Spleen (tissue), 11 donors: ENCODE data around the gene ZNF385B. TPM values are rescaled to one million over a fixed set of nuclear protein-coding genes. Genes with fewer than 3 reads are reported as not detected.

Experiments used
- DNase-seq: peaks from one replicate; pipeline ENCODE4 v3.0.0-alpha.2; 2020
- H3K27ac ChIP-seq, 8 donors: fragments of 200-600 bp; sonication (generic) in 7 of 8; 1 replicate in 4 of 8; 2 replicates in 4 of 8; pipeline versions ENCODE4 v1.5.0 to v1.8.0; 2016 to 2021; ENCODE audit warnings: inconsistent platforms in 4 of 8, mild to moderate bottlenecking in 4 of 8, moderate library complexity in 1 of 8
- H3K27me3 ChIP-seq, 7 donors: fragments of 200-600 bp; sonication (generic) in 6 of 7; replicated peaks in 1 of 7; 1 replicate in 4 of 7; 2 replicates in 3 of 7; pipeline versions ENCODE4 v1.5.0 to v1.8.0; 2016 to 2021; ENCODE audit warnings: inconsistent platforms in 3 of 7, mild to moderate bottlenecking in 1 of 7
- H3K36me3 ChIP-seq, 6 donors: fragments of 200-600 bp; sonication (generic) in 5 of 6; 1 replicate in 4 of 6; 2 replicates in 2 of 6; pipeline versions ENCODE4 v1.5.0 to v1.8.0; 2016 to 2021; ENCODE audit warnings: inconsistent platforms in 2 of 6
- H3K4me1 ChIP-seq, 6 donors: fragments of 200-600 bp; sonication (generic) in 5 of 6; 1 replicate in 3 of 6; 2 replicates in 3 of 6; pipeline versions ENCODE4 v1.5.0 to v1.8.0; 2016 to 2021; ENCODE audit warnings: inconsistent platforms in 3 of 6
- H3K4me3 ChIP-seq, 8 donors: fragments of 200-600 bp; sonication (generic) in 7 of 8; 1 replicate in 4 of 8; 2 replicates in 4 of 8; pipeline versions ENCODE4 v1.5.0 to v1.8.0; 2016 to 2021; ENCODE audit warnings: inconsistent platforms in 4 of 8, mild to moderate bottlenecking in 4 of 8, moderate library complexity in 2 of 8
- H3K9me3 ChIP-seq, 8 donors: fragments of 200-600 bp; sonication (generic) in 7 of 8; 1 replicate in 4 of 8; 2 replicates in 4 of 8; pipeline versions ENCODE4 v1.5.0 to v1.8.0; 2016 to 2021; ENCODE audit warnings: inconsistent platforms in 4 of 8
- POLR2A ChIP-seq, 3 donors: fragments of 450-650 bp; IDR thresholded peaks; one replicate each; pipeline ENCODE4 v1.5.1; 2017; ENCODE audit warnings: antibody characterized with exemption in 3 of 3, mild to moderate bottlenecking in 1 of 3
- POLR2AphosphoS5 ChIP-seq, 3 donors: sonication (generic); formaldehyde crosslinking; IDR thresholded peaks; one replicate each; pipeline ENCODE4 v1.5.1; 2017; ENCODE audit warnings: antibody characterized with exemption in 3 of 3
- WGBS, 5 donors: extraction: QIAGEN DNeasy Blood & Tissue Kit in 3 of 5; methylation state at CpG; one replicate each; pipeline versions ENCODE4 v1.1.5 to v1.1.7; 2013 to 2018; 5-methylcytosine and 5-hydroxymethylcytosine counted together
- intact Hi-C: fragments of 100-400 bp; cut with DNase I; formaldehyde crosslinking; loops from one replicate; pipeline ENCODE4 v1.15.0; 2023; ENCODE audit warnings: low total_unique reads
- polyA plus RNA-seq, 3 donors: library from polyadenylated mRNA; stranded (reverse); fragments of 200-250 nt; gene quantifications; one replicate each; pipeline ENCODE4 v1.2.1, GENCODE V29; 2013
- total RNA-seq, 7 donors: library from RNA; depleted of rRNA in 3 of 7; stranded (reverse); fragments of >200 nt in 3 of 7; fragmentation: NEBNext Ultra II Directional in 4 of 7; extraction: Animal tissue kit (Norgen Biotek cat#: 25700) in 4 of 7; gene quantifications; one replicate each; pipeline versions ENCODE4 v1.1.0 to v1.2.1, GENCODE V29; 2016 to 2021
- TF ChIP-seq, protein P1 (sequence below), 11 experiments: fragments of 200-600 bp in 7 of 11; fragments of 450-650 bp in 4 of 11; sonication (generic) in 4 of 11; IDR thresholded peaks in 8 of 11; conservative IDR thresholded peaks in 3 of 11; 1 replicate in 7 of 11; 2 replicates in 4 of 11; pipeline versions ENCODE4 v1.4.0 to v1.8.0; 2016 to 2021; ENCODE audit warnings: antibody characterized with exemption in 11 of 11, inconsistent platforms in 4 of 11, mild to moderate bottlenecking in 1 of 11
- donor health status: healthy with polysubstance abuse.
- donor health status: DM: no; HTN: no; CAD: no; lungs with moderate emphysema.
- donor health status: DM: no; HTN: no; CAD: no.
- donor health status: Bipolar disorder and iron deficiency.
- donor health status: healthy.
- donor health status: DM: no; HTN: no; CAD: no.
- donor health status: DM: yes; HTN: yes; CAD: no.

The ZNF385B gene
- total and polyA plus RNA-seq, 10 donors = 0.03 to 4.3 (median 0.37) TPM; not detected in 3

DNA sequence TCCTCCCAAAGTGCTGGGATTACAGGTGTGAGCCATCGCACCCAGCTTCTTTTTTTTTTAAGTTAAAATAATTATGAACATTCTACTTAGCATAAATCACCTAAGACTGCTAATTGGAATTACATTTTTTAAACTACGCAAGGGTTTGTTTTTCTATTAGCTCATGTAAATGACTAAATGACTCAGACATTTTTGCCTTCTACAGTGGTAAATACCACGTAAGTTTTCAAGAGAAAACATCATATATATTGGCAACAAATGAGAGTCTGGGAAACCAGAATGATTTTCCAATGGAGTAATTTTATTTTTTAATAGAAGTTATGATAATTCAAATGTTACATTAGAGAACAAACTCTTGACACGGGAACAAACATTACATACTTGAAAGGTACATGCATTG, 259.0 kb downstream of the ZNF385B start:
- Histone ChIP-seq H3K9me3 (no peaks in the 10 kb centered on the region), H3K36me3 (no peaks in the 10 kb centered on the region), H3K27ac (no peak overlapping the region), H3K4me3 (no peak overlapping the region), H3K27me3 (no peaks in the 10 kb centered on the region), H3K4me1 (no peaks in the 10 kb centered on the region)
- TF ChIP-seq POLR2A (IDR thresholded peaks at IDR 0.05) (no peak), POLR2AphosphoS5 (IDR thresholded peaks at IDR 0.05) (no peak)
- TF ChIP-seq, protein P1, sequence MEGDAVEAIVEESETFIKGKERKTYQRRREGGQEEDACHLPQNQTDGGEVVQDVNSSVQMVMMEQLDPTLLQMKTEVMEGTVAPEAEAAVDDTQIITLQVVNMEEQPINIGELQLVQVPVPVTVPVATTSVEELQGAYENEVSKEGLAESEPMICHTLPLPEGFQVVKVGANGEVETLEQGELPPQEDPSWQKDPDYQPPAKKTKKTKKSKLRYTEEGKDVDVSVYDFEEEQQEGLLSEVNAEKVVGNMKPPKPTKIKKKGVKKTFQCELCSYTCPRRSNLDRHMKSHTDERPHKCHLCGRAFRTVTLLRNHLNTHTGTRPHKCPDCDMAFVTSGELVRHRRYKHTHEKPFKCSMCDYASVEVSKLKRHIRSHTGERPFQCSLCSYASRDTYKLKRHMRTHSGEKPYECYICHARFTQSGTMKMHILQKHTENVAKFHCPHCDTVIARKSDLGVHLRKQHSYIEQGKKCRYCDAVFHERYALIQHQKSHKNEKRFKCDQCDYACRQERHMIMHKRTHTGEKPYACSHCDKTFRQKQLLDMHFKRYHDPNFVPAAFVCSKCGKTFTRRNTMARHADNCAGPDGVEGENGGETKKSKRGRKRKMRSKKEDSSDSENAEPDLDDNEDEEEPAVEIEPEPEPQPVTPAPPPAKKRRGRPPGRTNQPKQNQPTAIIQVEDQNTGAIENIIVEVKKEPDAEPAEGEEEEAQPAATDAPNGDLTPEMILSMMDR (IDR thresholded peaks at IDR 0.05 in 8 of 11, conservative IDR thresholded peaks at IDR 0.05 in 3 of 11) = no peak
- no peak for DNase-seq
- 85 to 89% (median 87%) methylated on average over 4 of the region's 4 CpGs for WGBS, 5 donors
- intact Hi-C loops = no loop called here

DNA sequence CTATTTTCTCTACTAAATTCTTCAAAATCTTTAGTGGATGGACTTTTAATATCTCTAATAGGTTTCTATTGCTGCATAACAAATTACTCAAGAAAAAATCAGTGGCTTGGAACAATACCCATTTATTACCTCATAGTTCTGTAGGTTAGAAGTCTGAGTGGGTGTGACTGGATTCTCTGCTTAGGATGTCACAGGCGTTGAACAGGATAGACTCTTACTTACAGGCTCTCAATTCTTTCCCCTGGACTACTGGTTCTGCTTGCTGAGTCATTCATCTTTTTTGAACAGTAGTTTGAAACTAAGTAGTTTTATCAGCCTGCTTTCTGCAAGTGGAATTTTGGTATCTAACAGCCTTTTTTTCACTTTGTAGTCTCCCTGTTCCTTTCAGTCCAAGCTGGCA, 265.4 kb downstream of the ZNF385B start:
- H3K4me1 ChIP-seq = no peaks in the 10 kb centered on the region
- no peak overlapping the region for H3K27ac ChIP-seq
- no peak for DNase-seq
- 58 to 88% (median 68%) methylated on average over 1 of the region's 1 CpG for WGBS, 5 donors
- no peaks in the 10 kb centered on the region for H3K27me3 ChIP-seq
- no peaks in the 10 kb centered on the region for H3K9me3 ChIP-seq
- H3K36me3 ChIP-seq = no peaks in the 10 kb centered on the region
- no peak for TF ChIP-seq POLR2AphosphoS5 (IDR thresholded peaks at IDR 0.05)
- no peak for TF ChIP-seq POLR2A (IDR thresholded peaks at IDR 0.05)
- TF ChIP-seq, protein P1 (IDR thresholded peaks at IDR 0.05 in 8 of 11, conservative IDR thresholded peaks at IDR 0.05 in 3 of 11) = no peak
- no peak overlapping the region for H3K4me3 ChIP-seq
- intact Hi-C loops = no loop called here

DNA sequence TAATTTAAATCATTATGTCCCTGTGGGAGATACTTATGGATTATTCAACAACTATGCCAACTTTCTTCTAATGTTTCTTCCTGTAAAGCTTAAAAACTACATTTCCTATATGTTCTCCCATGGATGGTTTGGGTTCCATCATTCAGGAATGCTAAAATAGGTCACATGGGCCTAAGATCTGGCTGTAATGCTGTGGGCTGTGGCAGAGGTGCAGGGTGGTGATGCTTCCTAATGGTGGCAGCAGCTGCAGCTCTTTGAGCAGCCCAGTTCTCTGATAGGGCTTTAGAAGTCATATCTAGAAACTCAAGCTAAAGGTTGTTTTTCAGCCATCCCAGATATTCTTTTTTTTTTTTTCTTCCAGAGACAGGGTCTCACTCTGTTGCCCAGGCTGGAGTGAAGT, 266.1 kb downstream of the ZNF385B start:
- Histone ChIP-seq H3K27me3 (no peaks in the 10 kb centered on the region), H3K9me3 (no peaks in the 10 kb centered on the region), H3K4me1 (no peaks in the 10 kb centered on the region), H3K36me3 (no peaks in the 10 kb centered on the region), H3K27ac (no peak overlapping the region), H3K4me3 (no peak overlapping the region)
- TF ChIP-seq POLR2A (IDR thresholded peaks at IDR 0.05) (no peak), POLR2AphosphoS5 (IDR thresholded peaks at IDR 0.05) (no peak)
- TF ChIP-seq, protein P1 (IDR thresholded peaks at IDR 0.05 in 8 of 11, conservative IDR thresholded peaks at IDR 0.05 in 3 of 11) = no peak
- intact Hi-C loops = no loop called here
- DNase-seq = no peak

DNA sequence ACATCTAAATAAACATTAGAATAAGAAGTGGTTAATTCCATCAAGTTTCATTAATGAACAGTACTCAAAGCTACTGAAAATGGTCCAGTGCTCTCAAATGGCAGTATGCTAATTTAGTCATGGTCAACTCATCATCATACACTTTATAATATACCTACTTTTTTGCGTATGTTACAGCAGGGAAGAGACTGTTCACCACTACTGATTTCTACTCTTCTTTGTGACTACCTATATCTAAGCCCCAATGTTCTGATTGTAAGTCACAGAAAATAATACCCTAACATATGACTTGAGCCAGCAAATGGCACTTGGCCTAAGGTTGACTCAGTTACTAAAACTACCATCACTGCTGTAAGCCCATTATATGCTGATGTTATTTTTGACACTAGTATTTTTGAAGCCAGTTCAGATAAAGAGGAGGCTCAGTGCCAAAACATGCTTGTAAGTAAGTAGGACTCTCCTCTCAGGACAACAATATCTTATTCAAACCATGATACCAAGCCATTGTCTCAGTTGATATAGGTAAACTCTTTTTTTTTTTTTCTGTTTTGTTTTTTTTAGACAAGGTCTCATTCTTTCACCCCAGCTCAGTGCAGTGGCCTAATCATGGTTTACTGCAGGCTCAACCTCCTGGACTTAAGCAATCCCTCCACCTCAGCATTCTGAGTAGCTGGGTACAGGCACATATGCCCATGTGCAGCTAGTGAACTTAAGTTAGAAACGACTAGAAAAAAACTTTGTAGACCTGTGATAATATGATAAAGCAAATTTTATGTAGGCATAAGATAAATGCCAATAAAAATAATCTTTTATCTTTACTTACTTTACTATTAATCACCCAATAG, 266.9 kb downstream of the ZNF385B start:
- 79 to 87% (median 85%) methylated on average over 2 of the region's 2 CpGs for WGBS, 5 donors
- DNase-seq = no peak
- intact Hi-C loops = no loop called here

More for the DNA sequence above, 266.9 kb downstream of the ZNF385B start:
- no peaks in the 10 kb centered on the region for H3K36me3 ChIP-seq
- no peak overlapping the region for H3K4me3 ChIP-seq
- H3K4me1 ChIP-seq = no peaks in the 10 kb centered on the region
- H3K27ac ChIP-seq = no peak overlapping the region
- TF ChIP-seq, protein P1 (IDR thresholded peaks at IDR 0.05 in 8 of 11, conservative IDR thresholded peaks at IDR 0.05 in 3 of 11) = no peak
- TF ChIP-seq POLR2A (IDR thresholded peaks at IDR 0.05) (no peak), POLR2AphosphoS5 (IDR thresholded peaks at IDR 0.05) (no peak)
- H3K9me3 ChIP-seq = no peaks in the 10 kb centered on the region
- no peaks in the 10 kb centered on the region for H3K27me3 ChIP-seq
